Stimulated activated CD8-positive, alpha-beta memory T cell treated with anti-CD3 and anti-CD28 coated beads, Interleukin-15, amount 100 ng/mL, for 1 hour (primary cell): ENCODE measurements around the gene MAGIX.
"Not testable (repeated sequence)": the region's sequence is repeated elsewhere in the genome, so short reads cannot be mapped to it uniquely, and the experiment has no call there.

Experiments
- DNase-seq: peaks from one replicate; pipeline ENCODE4 v3.0.0-alpha.2; 2020; ENCODE audit warnings: low read depth

The MAGIX gene

GRCh38 chrX:49162620-49163019 lies at the start of gene MAGIX:
MAGIX (plus strand) TSS chrX:49162758; CDS start chrX:49162890, 132 bp downstream.
- DNase-seq, result no peak

- no peak for DNase-seq
Observed at GRCh38 chrX:49116076-49116475, 46.5 kb upstream of the MAGIX start.

- DNase-seq, result no peak
Observed at GRCh38 chrX:49116716-49117115, 45.8 kb upstream of the MAGIX start.

- DNase-seq, result no peak
Observed at GRCh38 chrX:49117581-49117980, 45.0 kb upstream of the MAGIX start.

- DNase-seq, result no peak
Observed at GRCh38 chrX:49120091-49120490, 42.5 kb upstream of the MAGIX start.

- no peak for DNase-seq
Observed at GRCh38 chrX:49122499-49122898, 40.1 kb upstream of the MAGIX start.

GRCh38 chrX:49127742-49128258 lies 34.8 kb upstream of the MAGIX start:
- not testable (repeated sequence) for DNase-seq

- no peak for DNase-seq
Observed at GRCh38 chrX:49129427-49129826, 33.1 kb upstream of the MAGIX start.

GRCh38 chrX:49132275-49132674 lies 30.3 kb upstream of the MAGIX start:
- DNase-seq, result not testable (repeated sequence)

- no peak for DNase-seq
Observed at GRCh38 chrX:49133759-49134158, 28.8 kb upstream of the MAGIX start.

- no peak for DNase-seq
Observed at GRCh38 chrX:49137492-49137891, 25.1 kb upstream of the MAGIX start.

GRCh38 chrX:49139713-49140112 lies 22.8 kb upstream of the MAGIX start:
- DNase-seq, result no peak

- DNase-seq, result not testable (repeated sequence)
Observed at GRCh38 chrX:49142264-49142663, 20.3 kb upstream of the MAGIX start.

- not testable (repeated sequence) for DNase-seq
Observed at GRCh38 chrX:49143154-49143553, 19.4 kb upstream of the MAGIX start.

GRCh38 chrX:49147282-49147681 lies 15.3 kb upstream of the MAGIX start:
- DNase-seq, result no peak

GRCh38 chrX:49147936-49148335 lies 14.6 kb upstream of the MAGIX start:
- DNase-seq, result no peak

GRCh38 chrX:49148390-49149100 lies 14.0 kb upstream of the MAGIX start:
- not testable (repeated sequence) for DNase-seq

- not testable (repeated sequence) for DNase-seq
Observed at GRCh38 chrX:49149291-49149690, 13.3 kb upstream of the MAGIX start.

GRCh38 chrX:49153467-49153866 lies 9.1 kb upstream of the MAGIX start:
- DNase-seq, result no peak

GRCh38 chrX:49155243-49155899 lies 7.2 kb upstream of the MAGIX start:
- DNase-seq, result no peak

- peak; percentile 63 for DNase-seq
Observed at GRCh38 chrX:49155900-49156837, 6.4 kb upstream of the MAGIX start.

GRCh38 chrX:49157194-49157593 lies 5.4 kb upstream of the MAGIX start:
- DNase-seq, result no peak
